GF-D8 (cell line): ENCODE measurements around the gene UVRAG.
"Not testable (repeated sequence)": the region's sequence is repeated elsewhere in the genome, so short reads cannot be mapped to it uniquely, and the experiment has no call there.

Experiments used
- DNase-seq: peaks from one replicate; lab custom pipeline; 2025; lab: John Stamatoyannopoulos, UW

The UVRAG gene

GRCh38 chr11:75879737-75880136, 64.7 kb downstream of the UVRAG start:
- DNase-seq: no peak

DNA sequence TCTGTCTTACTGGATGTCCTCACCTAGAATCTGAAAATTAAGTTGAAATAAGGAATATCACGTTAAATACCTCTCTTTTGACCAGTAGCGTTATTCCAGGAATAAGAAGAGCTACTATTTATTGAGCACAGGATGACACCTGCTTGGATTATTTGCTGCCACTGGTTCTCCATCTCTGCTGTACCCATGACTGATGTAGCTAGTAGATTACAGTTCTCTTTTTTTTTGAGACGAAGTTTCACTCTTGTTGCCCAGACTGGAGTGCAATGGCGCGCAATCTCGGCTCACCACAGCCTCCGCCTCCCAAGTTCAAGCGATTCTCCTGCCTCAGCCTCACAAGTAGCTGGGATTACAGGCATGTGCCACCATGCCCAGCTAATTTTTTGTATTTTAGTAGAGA, 65.3 kb downstream of the UVRAG start:
- not testable (repeated sequence) for DNase-seq

GRCh38 chr11:75884321-75884720, 69.3 kb downstream of the UVRAG start:
- DNase-seq: no peak

DNA sequence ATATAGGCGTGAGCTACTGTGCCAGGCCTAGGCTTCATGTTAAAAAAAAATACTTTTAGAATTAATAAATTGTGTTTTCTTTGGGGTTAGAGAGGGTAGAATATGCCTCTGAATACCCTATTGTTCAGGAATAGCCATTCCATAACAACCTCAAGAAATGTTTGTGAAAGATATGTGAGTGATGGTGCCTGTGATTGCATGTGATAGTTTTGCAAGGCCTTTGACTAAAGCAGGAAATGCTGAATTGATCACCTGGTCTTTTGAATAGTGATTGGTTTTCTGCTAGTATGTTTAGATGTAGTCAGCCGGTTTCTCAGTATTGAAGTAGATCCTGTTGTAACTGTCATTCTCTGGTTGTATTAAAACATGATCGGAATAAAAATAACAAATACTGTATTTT, 73.4 kb downstream of the UVRAG start:
- no peak for DNase-seq

DNA sequence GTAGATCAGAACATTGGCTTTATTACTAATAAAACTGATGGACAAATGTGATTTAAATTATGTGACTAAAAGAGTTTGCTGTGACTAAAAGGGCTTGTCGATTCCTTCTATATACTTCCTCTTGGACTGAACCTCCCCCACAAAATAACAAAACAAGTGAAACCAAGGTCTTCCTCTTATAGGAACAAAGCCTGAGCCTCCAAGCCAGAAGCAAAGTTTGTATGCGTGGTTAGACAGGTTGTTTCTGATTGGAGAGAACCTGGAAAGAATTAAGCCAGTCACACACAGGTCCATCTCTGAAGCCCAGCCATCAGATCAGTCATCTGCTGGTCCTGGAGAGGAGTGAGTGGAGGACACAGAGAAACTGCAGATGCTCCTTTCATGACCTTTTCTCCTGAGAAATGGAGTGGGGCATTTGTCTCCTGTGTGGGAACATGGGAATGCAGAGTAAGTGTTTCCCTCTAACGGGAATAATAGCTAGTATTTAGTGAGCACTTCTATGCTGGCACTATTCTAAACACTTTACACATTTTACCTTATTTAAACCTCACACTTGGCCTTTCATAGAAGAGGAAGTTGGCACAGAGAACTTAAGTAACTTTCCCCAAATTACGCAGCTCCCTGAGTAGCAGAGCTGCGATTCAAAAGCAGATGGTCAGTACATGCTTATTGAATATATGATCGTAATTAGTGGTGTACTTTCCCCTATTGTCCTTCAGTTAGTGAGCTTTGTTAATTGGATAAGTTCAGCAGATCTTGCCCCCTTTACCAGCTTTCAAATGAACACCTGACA, 77.1 kb downstream of the UVRAG start:
- peak; percentile 54 for DNase-seq

GRCh38 chr11:75893251-75893650, 78.2 kb downstream of the UVRAG start:
- DNase-seq: no peak

DNA sequence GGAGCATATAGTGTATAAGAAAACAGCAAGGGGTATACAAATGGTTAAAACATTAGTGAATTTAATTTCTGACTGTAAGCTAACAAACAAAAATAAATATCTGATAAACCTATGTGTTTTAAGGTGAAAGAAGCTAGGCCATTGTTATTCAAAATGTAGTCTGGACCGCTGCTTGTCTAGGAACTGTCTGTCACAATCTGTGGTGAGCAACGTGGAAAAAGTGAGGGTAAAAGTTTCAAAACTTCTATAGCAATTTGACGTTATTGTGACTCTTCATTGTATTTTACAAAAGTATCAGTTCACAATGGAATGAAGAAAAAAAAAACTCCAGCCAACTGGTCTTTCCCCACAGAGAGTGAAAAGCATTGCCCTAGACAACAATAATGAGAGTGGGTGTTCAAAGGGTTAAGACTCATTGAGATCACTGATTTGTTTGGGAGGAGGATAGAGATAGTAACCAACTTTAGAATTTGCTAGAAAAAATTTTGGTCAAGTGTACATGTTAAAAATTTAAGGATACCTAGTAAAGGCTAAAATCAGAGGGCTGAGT, 79.1 kb downstream of the UVRAG start:
- DNase-seq: no peak

DNA sequence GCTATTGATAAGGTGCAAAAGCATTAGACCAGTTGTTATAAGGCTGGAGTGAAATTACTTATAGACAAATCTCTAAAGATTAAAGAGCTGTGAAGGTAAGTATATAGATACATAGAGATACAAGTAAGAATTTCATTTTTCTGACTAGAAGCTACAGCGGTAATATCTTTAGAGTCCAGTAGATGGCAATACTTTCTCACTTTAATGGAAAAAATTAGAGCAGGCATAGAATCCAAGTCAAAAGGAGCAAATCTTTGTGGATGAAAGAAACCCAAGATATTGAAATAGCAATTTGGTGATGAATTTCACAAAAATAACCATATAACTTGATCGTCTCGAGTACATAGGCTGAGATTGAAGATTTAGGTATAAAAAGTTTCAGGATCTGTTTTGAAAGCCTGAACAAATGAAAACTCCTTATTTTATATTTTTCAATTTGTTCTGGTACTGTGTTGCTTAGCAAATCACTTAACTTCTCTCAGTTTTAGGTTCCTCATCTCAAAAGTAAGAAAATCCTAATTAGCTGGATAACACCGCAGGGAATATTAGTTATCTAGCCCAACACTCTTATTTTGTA, 81.9 kb downstream of the UVRAG start:
- peak; percentile 17 for DNase-seq

GRCh38 chr11:75898871-75899270, 83.9 kb downstream of the UVRAG start:
- no peak for DNase-seq

- no peak for DNase-seq
Observed at GRCh38 chr11:75899806-75900205, 84.8 kb downstream of the UVRAG start.

DNA sequence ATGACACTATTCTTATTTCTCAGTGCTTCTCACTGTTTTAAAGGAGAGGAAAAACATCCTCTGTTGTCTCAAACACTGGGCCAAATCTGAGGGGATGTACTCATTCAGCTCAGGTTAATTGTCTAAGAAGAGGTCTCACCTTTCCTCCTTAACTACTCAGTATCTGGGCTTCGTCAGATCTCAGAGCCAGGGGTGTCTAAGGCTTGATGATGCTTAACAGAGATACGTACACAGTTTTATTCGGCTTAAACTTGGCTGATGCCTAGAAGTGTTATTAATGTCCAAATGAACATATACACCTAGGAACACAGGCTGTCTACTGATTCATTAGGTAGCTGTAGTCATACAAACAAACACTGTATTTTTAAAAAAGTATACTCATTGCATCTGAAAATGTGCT, 85.8 kb downstream of the UVRAG start:
- DNase-seq: no peak

DNA sequence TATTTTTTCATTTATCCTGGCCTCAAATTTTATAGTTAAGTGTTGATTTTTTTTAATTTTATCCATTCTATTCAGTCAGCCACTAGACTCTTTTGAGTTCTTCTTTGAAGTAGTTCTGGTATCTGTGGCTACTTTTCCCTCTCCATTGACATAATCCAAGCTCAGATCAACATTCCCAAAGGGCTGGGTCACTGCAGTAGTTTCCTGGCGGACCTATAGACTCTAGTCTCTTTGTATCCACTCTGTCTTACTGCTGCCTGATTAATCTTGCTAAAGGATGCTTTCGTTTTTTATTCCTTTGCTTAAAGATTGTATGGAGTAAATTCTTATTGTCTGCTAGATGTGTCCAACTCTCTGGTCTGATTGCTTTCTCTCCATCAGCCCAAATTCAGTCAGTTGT, 87.6 kb downstream of the UVRAG start:
- DNase-seq: no peak

- DNase-seq: no peak
Observed at GRCh38 chr11:75903276-75903675, 88.3 kb downstream of the UVRAG start.

DNA sequence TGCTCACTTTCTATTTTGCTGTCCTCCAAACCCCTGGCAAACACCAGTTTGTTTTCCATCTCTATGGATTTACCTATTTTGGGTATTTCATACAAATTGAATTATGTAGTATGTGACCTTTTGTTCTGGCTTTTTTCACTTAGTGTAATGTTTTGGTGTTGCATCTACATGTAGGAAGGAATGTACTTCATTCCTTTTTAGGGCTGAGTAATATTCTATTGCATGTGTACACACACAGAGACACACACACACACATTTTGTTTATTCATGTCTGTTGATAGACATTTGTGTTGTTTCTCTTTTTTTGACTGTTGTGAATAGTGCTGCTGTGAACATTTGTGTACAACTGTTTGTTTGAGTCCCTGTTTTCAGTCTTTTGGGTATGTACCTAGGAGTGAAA, 90.4 kb downstream of the UVRAG start:
- no peak for DNase-seq

DNA sequence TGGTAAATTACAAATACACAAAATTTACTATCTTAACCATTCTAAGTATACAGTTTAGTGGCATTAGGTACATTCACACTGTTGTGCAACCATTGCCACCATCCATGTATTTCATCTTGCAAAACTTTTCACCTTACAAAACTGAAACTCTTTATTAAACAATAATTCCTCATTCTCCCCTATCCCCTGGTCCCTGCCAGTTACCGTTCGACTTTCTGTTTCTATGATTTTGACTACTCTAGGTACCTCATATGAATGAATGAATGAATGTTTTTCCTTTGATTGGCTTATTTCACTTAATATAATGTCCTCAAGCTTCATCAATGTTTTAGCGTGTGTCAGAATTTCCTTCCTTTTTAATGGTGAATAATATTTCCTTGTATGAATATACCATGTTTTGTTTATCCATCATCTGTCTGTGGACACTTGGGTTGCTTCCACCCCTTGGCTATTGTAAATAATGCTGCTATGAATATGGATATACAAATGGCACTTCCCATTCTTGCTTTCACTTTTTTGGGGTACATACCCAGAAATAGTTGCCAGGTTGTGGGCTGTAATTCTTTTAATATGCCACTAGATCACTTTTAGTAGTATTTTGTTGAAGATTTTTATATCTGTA, 93.0 kb downstream of the UVRAG start:
- no peak for DNase-seq

GRCh38 chr11:75910426-75911145, 95.6 kb downstream of the UVRAG start:
- DNase-seq: no peak

- DNase-seq: no peak
Observed at GRCh38 chr11:75911459-75911858, 96.4 kb downstream of the UVRAG start.

DNA sequence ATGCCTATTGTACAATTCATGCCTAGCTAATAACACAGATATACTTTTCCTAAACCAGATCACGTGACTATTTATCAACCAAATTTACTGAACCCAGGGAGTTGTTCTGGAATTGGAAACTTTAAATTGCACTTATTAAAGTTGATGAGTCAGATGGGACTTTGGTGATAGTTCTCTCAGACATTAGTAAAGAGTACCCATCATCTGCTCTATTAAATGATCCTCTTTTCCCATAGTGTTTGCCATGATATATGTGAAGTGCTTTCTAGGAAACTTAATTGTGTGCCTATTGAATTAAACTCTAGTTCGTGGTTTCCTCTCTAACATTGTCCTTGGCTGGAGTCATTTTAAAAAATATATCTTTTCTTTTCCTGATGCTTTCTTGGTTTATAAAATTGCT, 99.0 kb downstream of the UVRAG start:
- DNase-seq: no peak

- DNase-seq: no peak
Observed at GRCh38 chr11:75916882-75917281, 101.9 kb downstream of the UVRAG start.

- no peak for DNase-seq
Observed at GRCh38 chr11:75918331-75918730, 103.3 kb downstream of the UVRAG start.

- DNase-seq: no peak
Observed at GRCh38 chr11:75919525-75919924, 104.5 kb downstream of the UVRAG start.

DNA sequence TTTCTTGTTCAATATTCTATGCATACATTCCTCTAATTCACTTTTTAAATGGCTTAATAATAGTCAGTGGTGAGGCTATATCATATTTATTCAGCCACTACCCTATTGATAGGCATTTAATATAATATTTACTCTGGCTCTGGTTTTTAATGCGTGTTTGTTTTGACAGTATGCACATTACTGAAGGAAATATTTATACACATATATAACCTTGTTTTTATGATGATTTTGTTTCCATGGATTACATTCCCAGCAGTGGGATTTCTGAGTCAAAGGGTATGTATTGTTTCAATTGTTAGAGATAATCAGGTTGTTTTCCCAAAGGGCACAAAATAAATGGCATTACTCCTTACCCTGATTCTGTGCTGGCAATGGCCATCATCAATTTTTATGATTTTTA, 105.8 kb downstream of the UVRAG start:
- DNase-seq: no peak

DNA sequence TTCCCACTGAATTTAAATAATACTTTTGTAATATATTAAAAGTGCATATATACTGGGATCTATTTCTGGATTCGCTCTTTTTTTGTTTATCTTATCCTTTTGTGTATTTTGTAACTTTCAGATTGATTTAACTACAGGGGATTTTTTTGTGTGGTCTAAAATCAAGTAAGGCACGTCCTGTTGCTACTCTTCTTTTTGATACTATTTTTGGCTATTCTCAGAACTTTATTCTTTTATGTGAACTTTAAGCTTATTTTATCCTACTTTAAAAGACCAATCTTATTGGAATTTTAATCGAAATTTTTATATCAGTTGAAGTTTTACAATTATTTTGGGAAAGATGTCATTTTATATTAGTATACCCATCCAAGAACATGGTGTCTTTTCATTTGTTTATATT, 106.8 kb downstream of the UVRAG start:
- DNase-seq: no peak
